Gastroesophageal sphincter (tissue), 4 donors: ENCODE results near the gene ASTL. TPM values are rescaled to one million over a fixed set of nuclear protein-coding genes. Genes with fewer than 3 reads are reported as not detected.

Experiments
- ATAC-seq: fragments of 150-250 bp; one replicate; pipeline ENCODE4 v1.9.1; 2016; ENCODE audit warnings: mild to moderate bottlenecking, moderate library complexity
- H3K27ac ChIP-seq, 4 donors: fragments of 200-600 bp; sonication (generic) in 3 of 4; 1 replicate in 3 of 4; 2 replicates in 1 of 4; pipeline ENCODE4 v1.5.1; 2016 to 2019
- H3K27me3 ChIP-seq: fragments of 200-600 bp; sonication (generic); one replicate; pipeline ENCODE4 v1.5.1; 2019
- H3K36me3 ChIP-seq, 2 donors: fragments of 200-600 bp; sonication (generic); one replicate each; pipeline ENCODE4 v1.5.1; 2019; ENCODE audit warnings: control low read depth in 1 of 2
- H3K4me1 ChIP-seq, 3 donors: fragments of 200-600 bp; sonication (generic); 1 replicate in 2 of 3; 2 replicates in 1 of 3; pipeline ENCODE4 v1.5.1; 2016 to 2019; ENCODE audit warnings: control low read depth in 2 of 3
- H3K4me3 ChIP-seq, 2 donors: fragments of 200-600 bp; sonication (generic); one replicate each; pipeline ENCODE4 v1.5.1; 2019; ENCODE audit warnings: mild to moderate bottlenecking in 1 of 2, moderate library complexity in 1 of 2
- H3K9me3 ChIP-seq, 3 donors: fragments of 200-600 bp; sonication (generic); one replicate each; pipeline ENCODE4 v1.5.1; 2017 to 2019; ENCODE audit warnings: control low read depth in 2 of 3
- EP300 ChIP-seq: sonication (generic); formaldehyde crosslinking; IDR thresholded peaks from one replicate; pipeline ENCODE4 v1.6.1; 2017; ENCODE audit warnings: antibody characterized with exemption, mild to moderate bottlenecking
- POLR2A ChIP-seq, 2 donors: fragments of 450-650 bp; IDR thresholded peaks; one replicate each; pipeline ENCODE4 v1.6.1; 2017; ENCODE audit warnings: antibody characterized with exemption in 2 of 2, mild to moderate bottlenecking in 2 of 2, moderate library complexity in 1 of 2
- POLR2AphosphoS5 ChIP-seq: sonication (generic); formaldehyde crosslinking; IDR thresholded peaks from one replicate; pipeline ENCODE4 v1.6.1; 2017; ENCODE audit warnings: antibody characterized with exemption
- WGBS, 2 donors: methylation state at CpG; one replicate each; pipeline ENCODE4 v1.1.5; 2018; ENCODE audit warnings: low coverage in 1 of 2; 5-methylcytosine and 5-hydroxymethylcytosine counted together
- total RNA-seq, 4 donors: library from RNA; depleted of rRNA; stranded (reverse); fragments of >200 nt; gene quantifications; one replicate each; pipeline ENCODE4 v1.1.0, GENCODE V29; 2016
- TF ChIP-seq, protein P1 (sequence below), 4 experiments: fragments of 200-600 bp in 2 of 4; fragments of 450-650 bp in 2 of 4; sonication (generic) in 1 of 4; IDR thresholded peaks; one replicate each; pipeline ENCODE4 v1.5.1; 2017 to 2019; ENCODE audit warnings: antibody characterized with exemption in 4 of 4, mild to moderate bottlenecking in 2 of 4, moderate library complexity in 2 of 4

Gene ASTL
- total RNA-seq, 4 donors from 2014 or later, result not detected

DNA sequence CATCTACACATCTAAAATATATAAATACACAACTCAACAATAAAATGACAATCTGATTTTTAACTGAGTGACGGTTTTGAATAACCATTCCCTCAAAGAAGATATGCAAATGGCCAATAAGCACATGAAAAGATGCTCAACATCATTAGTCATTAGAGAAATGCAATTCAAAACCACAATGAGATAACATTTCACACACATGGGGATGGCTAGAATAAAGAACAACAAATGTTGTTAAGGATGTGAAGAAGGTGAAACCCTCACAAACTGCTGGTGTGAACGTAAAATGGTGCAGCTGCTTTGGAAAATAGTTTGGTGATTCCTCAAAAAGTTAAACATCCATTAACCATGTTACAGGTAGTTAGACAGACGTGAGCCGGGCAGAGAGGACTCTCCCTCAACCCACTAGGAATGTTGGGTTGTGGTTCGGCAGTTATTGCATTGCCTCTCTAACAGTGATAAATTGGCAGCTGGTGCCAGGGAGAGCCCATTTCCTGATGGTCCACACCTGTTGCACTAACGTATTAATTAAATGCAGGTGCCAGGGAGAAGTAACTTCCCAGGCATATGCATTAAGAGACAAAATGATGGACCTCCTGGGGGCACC is 29.2 kb upstream of the ASTL start:
- no peak for TF ChIP-seq POLR2AphosphoS5
- no peak for TF ChIP-seq POLR2A (IDR thresholded peaks at IDR 0.05)
- TF ChIP-seq EP300, result no peak
- TF ChIP-seq, protein P1, sequence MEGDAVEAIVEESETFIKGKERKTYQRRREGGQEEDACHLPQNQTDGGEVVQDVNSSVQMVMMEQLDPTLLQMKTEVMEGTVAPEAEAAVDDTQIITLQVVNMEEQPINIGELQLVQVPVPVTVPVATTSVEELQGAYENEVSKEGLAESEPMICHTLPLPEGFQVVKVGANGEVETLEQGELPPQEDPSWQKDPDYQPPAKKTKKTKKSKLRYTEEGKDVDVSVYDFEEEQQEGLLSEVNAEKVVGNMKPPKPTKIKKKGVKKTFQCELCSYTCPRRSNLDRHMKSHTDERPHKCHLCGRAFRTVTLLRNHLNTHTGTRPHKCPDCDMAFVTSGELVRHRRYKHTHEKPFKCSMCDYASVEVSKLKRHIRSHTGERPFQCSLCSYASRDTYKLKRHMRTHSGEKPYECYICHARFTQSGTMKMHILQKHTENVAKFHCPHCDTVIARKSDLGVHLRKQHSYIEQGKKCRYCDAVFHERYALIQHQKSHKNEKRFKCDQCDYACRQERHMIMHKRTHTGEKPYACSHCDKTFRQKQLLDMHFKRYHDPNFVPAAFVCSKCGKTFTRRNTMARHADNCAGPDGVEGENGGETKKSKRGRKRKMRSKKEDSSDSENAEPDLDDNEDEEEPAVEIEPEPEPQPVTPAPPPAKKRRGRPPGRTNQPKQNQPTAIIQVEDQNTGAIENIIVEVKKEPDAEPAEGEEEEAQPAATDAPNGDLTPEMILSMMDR (IDR thresholded peaks at IDR 0.05), result no peak
- no peak for ATAC-seq
- H3K9me3 ChIP-seq, result no peaks in the 10 kb centered on the region
- no peak overlapping the region for H3K4me3 ChIP-seq
- no peak overlapping the region for H3K27ac ChIP-seq
- 41 to 62% methylated on average over 2 to 6 of the region's 6 CpGs for WGBS, 2 donors
- H3K4me1 ChIP-seq, result no peaks in the 10 kb centered on the region
- H3K36me3 ChIP-seq, result no peaks in the 10 kb centered on the region
- H3K27me3 ChIP-seq, result peaks cover 14% of the 10 kb centered on the region

- no peaks in the 10 kb centered on the region for H3K36me3 ChIP-seq
Measured at GRCh38 chr2:96164459-96165184, 26.3 kb upstream of the ASTL start.

GRCh38 chr2:96163768-96164429 is 25.6 kb upstream of the ASTL start:
- no peaks in the 10 kb centered on the region for H3K9me3 ChIP-seq
- ATAC-seq, result no peak
- peaks cover 14% of the 10 kb centered on the region for H3K27me3 ChIP-seq
- no peaks in the 10 kb centered on the region for H3K36me3 ChIP-seq
- H3K4me1 ChIP-seq, result no peaks in the 10 kb centered on the region
- no peak for TF ChIP-seq POLR2A (IDR thresholded peaks at IDR 0.05)
- TF ChIP-seq, protein P1 (IDR thresholded peaks at IDR 0.05), result no peak
- no peak for TF ChIP-seq POLR2AphosphoS5
- no peak for TF ChIP-seq EP300
- no peak overlapping the region for H3K4me3 ChIP-seq
- 33 to 50% methylated on average over 2 to 3 of the region's 13 CpGs for WGBS, 2 donors
- no peak overlapping the region for H3K27ac ChIP-seq

More at GRCh38 chr2:96164459-96165184, 26.3 kb upstream of the ASTL start:
- H3K27ac ChIP-seq, result no peak overlapping the region
- no peaks in the 10 kb centered on the region for H3K4me1 ChIP-seq
- 57 to 100% methylated on average over 1 to 11 of the region's 18 CpGs for WGBS, 2 donors
- ATAC-seq, result no peak
- TF ChIP-seq EP300 (no peak), POLR2A (IDR thresholded peaks at IDR 0.05) (no peak), POLR2AphosphoS5 (no peak)
- TF ChIP-seq, protein P1 (IDR thresholded peaks at IDR 0.05), result no peak
- H3K27me3 ChIP-seq, result peaks cover 14% of the 10 kb centered on the region
- H3K9me3 ChIP-seq, result no peaks in the 10 kb centered on the region
- H3K4me3 ChIP-seq, result no peak overlapping the region

GRCh38 chr2:96163415-96163767 is 25.1 kb upstream of the ASTL start:
- Histone ChIP-seq H3K27me3 (peaks cover 14% of the 10 kb centered on the region), H3K9me3 (no peaks in the 10 kb centered on the region), H3K36me3 (no peaks in the 10 kb centered on the region), H3K4me1 (no peaks in the 10 kb centered on the region), H3K27ac (no peak overlapping the region), H3K4me3 (no peak overlapping the region)
- TF ChIP-seq POLR2A (IDR thresholded peaks at IDR 0.05) (no peak), POLR2AphosphoS5 (no peak), EP300 (no peak)
- TF ChIP-seq, protein P1 (IDR thresholded peaks at IDR 0.05), result no peak
- no peak for ATAC-seq
- WGBS, 2 donors, result 50% methylated on average over 1 of the region's 5 CpGs; no CpG with 5 or more reads in 1 of the 2 donors
